H9 (cell line): ENCODE measurements around the gene PDXK. TPM values are rescaled to one million over a fixed set of nuclear protein-coding genes. Genes with fewer than 3 reads are reported as not detected.

ENCODE experiments used
- DNase-seq: peaks from one replicate; pipeline ENCODE4 v3.0.0-alpha.2; 2017
- H2AFZ ChIP-seq: one replicate; pipeline ENCODE4 v1.6.1; 2013; ENCODE audit warnings: mild to moderate bottlenecking, low read length, control low read depth, moderate library complexity
- H2AK5ac ChIP-seq: 2 replicates; pipeline ENCODE4 v1.6.1; 2013; ENCODE audit warnings: low read length, control low read depth, mixed read lengths; ENCODE audit not compliant: insufficient read length
- H2BK120ac ChIP-seq: one replicate; pipeline ENCODE4 v1.6.1; 2013; ENCODE audit warnings: low read depth, mild to moderate bottlenecking, low read length, control low read depth, inconsistent platforms; ENCODE audit not compliant: poor library complexity, severe bottlenecking
- H2BK12ac ChIP-seq: 2 replicates; pipeline ENCODE4 v1.6.1; 2013; ENCODE audit warnings: low read length, control low read depth, mixed read lengths, low read depth; ENCODE audit not compliant: insufficient read length
- H2BK15ac ChIP-seq: 2 replicates; pipeline ENCODE4 v1.6.1; 2013; ENCODE audit warnings: low read depth, low read length, control low read depth
- H2BK20ac ChIP-seq: one replicate; pipeline ENCODE4 v1.6.1; 2013; ENCODE audit warnings: low read depth, mild to moderate bottlenecking, low read length, control low read depth, inconsistent platforms; ENCODE audit not compliant: poor library complexity, severe bottlenecking
- H2BK5ac ChIP-seq: 2 replicates; pipeline ENCODE4 v1.6.1; 2013; ENCODE audit warnings: low read length, control low read depth, mixed read lengths; ENCODE audit not compliant: insufficient read length
- H3K14ac ChIP-seq: 2 replicates; pipeline ENCODE4 v1.6.1; 2013; ENCODE audit warnings: low read length, control low read depth; ENCODE audit not compliant: insufficient read depth
- H3K18ac ChIP-seq: 2 replicates; pipeline ENCODE4 v1.6.1; 2013; ENCODE audit warnings: low read depth, mild to moderate bottlenecking, mixed read lengths, low read length, control low read depth; ENCODE audit not compliant: insufficient read length
- H3K23ac ChIP-seq: 2 replicates; pipeline ENCODE4 v1.6.1; 2013; ENCODE audit warnings: low read length, control low read depth, mixed read lengths, low read depth; ENCODE audit not compliant: insufficient read length
- H3K23me2 ChIP-seq: 2 replicates; pipeline ENCODE4 v1.6.1; 2013; ENCODE audit warnings: low read depth, mild to moderate bottlenecking, mixed read lengths, low read length, control low read depth; ENCODE audit not compliant: insufficient read length, poor library complexity, severe bottlenecking
- H3K27ac ChIP-seq: 2 replicates; pipeline ENCODE4 v1.5.1; 2013; ENCODE audit warnings: low read length, control low read depth, mixed read lengths, low read depth; ENCODE audit not compliant: insufficient read length
- H3K27me3 ChIP-seq: 2 replicates; pipeline ENCODE4 v1.6.1; 2013; ENCODE audit warnings: low read length, control low read depth, inconsistent platforms; ENCODE audit not compliant: insufficient read depth
- H3K4ac ChIP-seq: 2 replicates; pipeline ENCODE4 v1.6.1; 2013; ENCODE audit warnings: low read depth, mild to moderate bottlenecking, control low read depth, inconsistent platforms, low read length, moderate library complexity
- H3K4me1 ChIP-seq: 2 replicates; pipeline ENCODE4 v1.6.1; 2013; ENCODE audit warnings: low read length, control low read depth, inconsistent platforms; ENCODE audit not compliant: insufficient read depth
- H3K4me2 ChIP-seq: 2 replicates; pipeline ENCODE4 v1.6.1; 2013; ENCODE audit warnings: low read length, control low read depth, mixed read lengths; ENCODE audit not compliant: insufficient read length, insufficient read depth
- H3K56ac ChIP-seq: 2 replicates; pipeline ENCODE4 v1.6.1; 2013; ENCODE audit warnings: low read depth, mild to moderate bottlenecking, mixed read lengths, low read length, control low read depth; ENCODE audit not compliant: insufficient read length
- H3K79me1 ChIP-seq: 2 replicates; pipeline ENCODE4 v1.6.1; 2013; ENCODE audit warnings: low read depth, mild to moderate bottlenecking, moderate library complexity, low read length, control low read depth, inconsistent platforms; ENCODE audit not compliant: insufficient read depth, poor library complexity, severe bottlenecking
- H3K79me2 ChIP-seq: 2 replicates; pipeline ENCODE4 v1.6.1; 2013; ENCODE audit warnings: low read length, control low read depth, inconsistent platforms; ENCODE audit not compliant: insufficient read depth
- H3K9ac ChIP-seq: 2 replicates; pipeline ENCODE4 v1.6.1; 2013; ENCODE audit warnings: low read length, control low read depth, mixed read lengths; ENCODE audit not compliant: insufficient read length; ENCODE audit errors: extremely low read depth
- H3K9me3 ChIP-seq: one replicate; pipeline ENCODE4 v1.6.1; 2013; ENCODE audit warnings: low read depth, low read length, inconsistent platforms; ENCODE audit not compliant: control insufficient read depth
- H3T11ph ChIP-seq: one replicate; pipeline ENCODE4 v1.6.1; 2013; ENCODE audit warnings: mild to moderate bottlenecking, low read length, control low read depth, inconsistent platforms
- H4K20me1 ChIP-seq: one replicate; pipeline ENCODE4 v1.6.1; 2013; ENCODE audit not compliant: control insufficient read depth, insufficient read length, insufficient read depth
- H4K5ac ChIP-seq: 2 replicates; pipeline ENCODE4 v1.6.1; 2013; ENCODE audit warnings: low read depth, mild to moderate bottlenecking, mixed read lengths, low read length, control low read depth; ENCODE audit not compliant: insufficient read length
- H4K8ac ChIP-seq: replicated peaks from 2 replicates; pipeline ENCODE4 v1.6.1; 2013; ENCODE audit warnings: low read length, control low read depth, mixed read lengths, low read depth; ENCODE audit not compliant: insufficient read length
- H4K91ac ChIP-seq: 2 replicates; pipeline ENCODE4 v1.6.1; 2013; ENCODE audit warnings: low read depth, mild to moderate bottlenecking, moderate library complexity, mixed read lengths, low read length, control low read depth; ENCODE audit not compliant: insufficient read length
- H3K27ac Mint-ChIP-seq, 3 experiments: 2 replicates in 2 of 3; 3 replicates in 1 of 3; pipeline ENCODE4 v1.8.0; 2020 to 2021; ENCODE audit warnings: mixed read lengths in 3 of 3, mild to moderate bottlenecking in 1 of 3, moderate library complexity in 1 of 3
- H3K27me3 Mint-ChIP-seq: 2 replicates; pipeline ENCODE4 v1.8.0; 2021; ENCODE audit warnings: low read depth, mild to moderate bottlenecking, moderate library complexity, mixed read lengths
- H3K36me3 Mint-ChIP-seq, 3 experiments: 2 replicates in 2 of 3; 3 replicates in 1 of 3; pipeline ENCODE4 v1.8.0; 2020 to 2021; ENCODE audit warnings: low read depth in 3 of 3, mixed read lengths in 3 of 3; ENCODE audit not compliant: insufficient read depth in 1 of 3
- H3K4me1 Mint-ChIP-seq, 2 experiments: 2 replicates each; pipeline ENCODE4 v1.8.0; 2020; ENCODE audit warnings: mixed read lengths in 2 of 2
- H3K4me3 Mint-ChIP-seq, 2 experiments: 2 replicates in 1 of 2; 3 replicates in 1 of 2; pipeline ENCODE4 v1.8.0; 2020 to 2021; ENCODE audit warnings: mild to moderate bottlenecking in 2 of 2, mixed read lengths in 2 of 2, moderate library complexity in 1 of 2
- H3K9me3 Mint-ChIP-seq, 2 experiments: 2 replicates in 1 of 2; 3 replicates in 1 of 2; pipeline ENCODE4 v1.8.0; 2020; ENCODE audit warnings: mild to moderate bottlenecking in 2 of 2, mixed read lengths in 2 of 2, moderate library complexity in 1 of 2
- WGBS: extraction: QIAGEN DNeasy Blood & Tissue Kit; methylation state at CpG from one replicate; pipeline ENCODE4 v1.1.7; 2013; ENCODE audit warnings: missing lambda C conversion rate, low lambda C conversion rate, mixed read lengths; ENCODE audit not compliant: insufficient read length; ENCODE audit errors: extremely low coverage; 5-methylcytosine and 5-hydroxymethylcytosine counted together
- total RNA-seq: library from RNA; stranded (reverse); gene quantifications from 2 replicates; pipeline ENCODE4 v1.2.1, GENCODE V29; 2021
- TF ChIP-seq, protein P1 (sequence below): fragments of 200-600 bp; sonication (generic); conservative IDR thresholded peaks from 3 replicates; pipeline ENCODE4 v1.8.0; 2021; ENCODE audit warnings: antibody characterized with exemption, mild to moderate bottlenecking

The PDXK gene
- total RNA-seq, 1 experiment from 2014 or later: 109 TPM

DNA sequence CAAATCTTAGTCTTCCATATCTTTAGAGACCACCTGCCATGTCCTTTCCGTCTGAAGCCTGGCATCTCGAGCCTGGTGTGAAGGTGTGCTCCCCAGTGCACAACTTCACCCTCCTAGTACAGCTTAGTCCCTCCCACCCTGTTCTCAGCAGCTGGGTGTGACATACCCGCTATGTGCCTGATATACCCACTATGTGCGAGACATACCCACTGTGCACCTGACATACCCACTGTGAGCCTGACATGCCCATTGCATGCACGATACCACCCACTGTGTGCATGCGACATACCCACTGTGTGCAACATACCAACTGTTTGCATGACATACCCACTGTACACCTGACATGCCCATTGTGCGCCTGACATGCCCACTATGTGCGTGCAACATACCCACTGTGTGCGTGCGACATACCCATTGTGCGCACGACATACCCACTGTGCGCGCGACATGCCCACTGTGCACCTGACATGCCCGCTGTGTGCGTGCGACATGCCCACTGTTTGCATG is 67.4 kb downstream of the PDXK start:
- no peak for DNase-seq
- Mint-ChIP-seq H3K9me3 (peaks cover 3% of the 10 kb centered on the region in 2 experiments; a peak in 3 of 5 replicates), H3K27ac (peak overlapping the region in 1 of 3 experiments; percentile 56; a peak in 1 of 7 replicates), H3K27me3 (peaks cover 2% of the 10 kb centered on the region), H3K4me1 (peaks cover 3 to 11% of the 10 kb centered on the region in 2 experiments), H3K36me3 (peaks cover 8 to 14% (median 10%) of the 10 kb centered on the region in 3 experiments), H3K4me3 (no peak overlapping the region)
- Histone ChIP-seq H3T11ph (no peak overlapping the region), H3K27ac (no peak overlapping the region), H3K4me1 (no peaks in the 10 kb centered on the region), H2BK20ac (no peak overlapping the region), H3K23me2 (peaks cover 9% of the 10 kb centered on the region), H3K18ac (no peak overlapping the region), H4K20me1 (no peaks in the 10 kb centered on the region), H3K79me2 (peaks cover 14% of the 10 kb centered on the region; the same call in 1 of the 2 replicates), H3K4ac (no peak overlapping the region), H3K56ac (peak overlapping the region; percentile 9), H3K9me3 (no peaks in the 10 kb centered on the region), H2BK15ac (no peak overlapping the region), H3K27me3 (no peaks in the 10 kb centered on the region), H3K14ac (no peak overlapping the region), H2BK120ac (no peak overlapping the region), H3K4me2 (no peak overlapping the region), H3K79me1 (peaks cover 4% of the 10 kb centered on the region), H2BK5ac (no peak overlapping the region), H4K91ac (no peak overlapping the region), H4K8ac (peak overlapping the region; percentile 10), H2AFZ (no peak overlapping the region), H2BK12ac (no peak overlapping the region), H4K5ac (peak overlapping the region; percentile 1), H3K23ac (no peak overlapping the region), H2AK5ac (no peak overlapping the region), H3K9ac (no peak overlapping the region)
- TF ChIP-seq, protein P1, sequence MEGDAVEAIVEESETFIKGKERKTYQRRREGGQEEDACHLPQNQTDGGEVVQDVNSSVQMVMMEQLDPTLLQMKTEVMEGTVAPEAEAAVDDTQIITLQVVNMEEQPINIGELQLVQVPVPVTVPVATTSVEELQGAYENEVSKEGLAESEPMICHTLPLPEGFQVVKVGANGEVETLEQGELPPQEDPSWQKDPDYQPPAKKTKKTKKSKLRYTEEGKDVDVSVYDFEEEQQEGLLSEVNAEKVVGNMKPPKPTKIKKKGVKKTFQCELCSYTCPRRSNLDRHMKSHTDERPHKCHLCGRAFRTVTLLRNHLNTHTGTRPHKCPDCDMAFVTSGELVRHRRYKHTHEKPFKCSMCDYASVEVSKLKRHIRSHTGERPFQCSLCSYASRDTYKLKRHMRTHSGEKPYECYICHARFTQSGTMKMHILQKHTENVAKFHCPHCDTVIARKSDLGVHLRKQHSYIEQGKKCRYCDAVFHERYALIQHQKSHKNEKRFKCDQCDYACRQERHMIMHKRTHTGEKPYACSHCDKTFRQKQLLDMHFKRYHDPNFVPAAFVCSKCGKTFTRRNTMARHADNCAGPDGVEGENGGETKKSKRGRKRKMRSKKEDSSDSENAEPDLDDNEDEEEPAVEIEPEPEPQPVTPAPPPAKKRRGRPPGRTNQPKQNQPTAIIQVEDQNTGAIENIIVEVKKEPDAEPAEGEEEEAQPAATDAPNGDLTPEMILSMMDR: no peak
- WGBS: no CpG with 5 or more reads among the region's 18 CpGs
